Stomach (tissue), 9 donors: ENCODE measurements around the gene BSG. TPM values are rescaled to one million over a fixed set of nuclear protein-coding genes. Genes with fewer than 3 reads are reported as not detected.

Source experiments
- DNase-seq, 2 donors: peaks; one replicate each; pipeline versions ENCODE4 v3.0.0 to v3.0.0-alpha.2; 2013 to 2019
- H3K27ac ChIP-seq, 5 donors: fragments of 200-600 bp in 4 of 5; sonication (generic) in 4 of 5; one replicate each; pipeline ENCODE4 v1.5.1; 2013 to 2019; ENCODE audit warnings: mild to moderate bottlenecking in 1 of 5, moderate library complexity in 1 of 5
- H3K27me3 ChIP-seq, 3 donors: fragments of 200-600 bp; sonication (generic); one replicate each; pipeline ENCODE4 v1.5.1; 2017 to 2019; ENCODE audit warnings: mixed run types in 1 of 3
- H3K36me3 ChIP-seq, 4 donors: fragments of 200-600 bp; sonication (generic); 1 replicate in 3 of 4; 2 replicates in 1 of 4; pipeline ENCODE4 v1.5.1; 2016 to 2019
- H3K4me1 ChIP-seq, 4 donors: fragments of 200-600 bp; sonication (generic); one replicate each; pipeline ENCODE4 v1.5.1; 2016 to 2019
- H3K4me3 ChIP-seq, 4 donors: fragments of 200-600 bp; sonication (generic) in 3 of 4; one replicate each; pipeline ENCODE4 v1.5.1; 2016 to 2019; ENCODE audit warnings: mild to moderate bottlenecking in 1 of 4
- H3K9me3 ChIP-seq, 4 donors: fragments of 200-600 bp; sonication (generic); one replicate each; pipeline ENCODE4 v1.5.1; 2016 to 2019
- EP300 ChIP-seq: sonication (generic); formaldehyde crosslinking; IDR thresholded peaks from one replicate; pipeline ENCODE4 v1.6.1; 2017; ENCODE audit warnings: antibody characterized with exemption
- POLR2A ChIP-seq, 4 donors: fragments of 450-650 bp; IDR thresholded peaks; one replicate each; pipeline ENCODE4 v1.6.1; 2016; ENCODE audit warnings: antibody characterized with exemption in 4 of 4, control low read depth in 2 of 4, mild to moderate bottlenecking in 1 of 4, moderate library complexity in 1 of 4
- POLR2AphosphoS5 ChIP-seq, 3 donors: sonication (generic); formaldehyde crosslinking; IDR thresholded peaks; one replicate each; pipeline ENCODE4 v1.6.1; 2016; ENCODE audit warnings: antibody characterized with exemption in 3 of 3
- WGBS, 5 donors: extraction: QIAGEN DNeasy Blood & Tissue Kit in 3 of 5; methylation state at CpG; one replicate each; pipeline versions ENCODE4 v1.1.5 to v1.1.7; 2013 to 2018; 5-methylcytosine and 5-hydroxymethylcytosine counted together
- intact Hi-C: fragments of 100-400 bp; cut with DNase I; formaldehyde crosslinking; loops from one replicate; pipeline ENCODE4 v1.15.1; 2023; ENCODE audit warnings: low total_unique reads
- polyA plus RNA-seq, 3 donors: library from polyadenylated mRNA; stranded (reverse); fragments of 200-250 nt; gene quantifications; one replicate each; pipeline ENCODE4 v1.2.3, GENCODE V29; 2013
- total RNA-seq, 5 donors: library from RNA; depleted of rRNA; stranded (reverse); fragments of >200 nt; gene quantifications; one replicate each; pipeline versions ENCODE4 v1.1.0 to v1.2.3, GENCODE V29; 2014 to 2016
- TF ChIP-seq, protein P1 (sequence below), 7 experiments: fragments of 450-650 bp in 4 of 7; fragments of 200-600 bp in 3 of 7; sonication (generic) in 3 of 7; IDR thresholded peaks; one replicate each; pipeline ENCODE4 v1.5.1; 2016 to 2019; ENCODE audit warnings: antibody characterized with exemption in 7 of 7, control low read depth in 2 of 7, mild to moderate bottlenecking in 1 of 7
- donor health status: healthy with polysubstance abuse.
- donor health status: Bipolar disorder and iron deficiency.
- donor health status: healthy.

The BSG gene
- total and polyA plus RNA-seq, 8 donors, result 184 to 1,029 (median 331) TPM

GRCh38 chr19:589693-590395 lies 17.4 kb downstream of the BSG start, which contains the start of gene HCN2:
HCN2 (plus strand) TSS chr19:589881; CDS start chr19:589946, 65 bp downstream.
- Histone ChIP-seq H3K36me3 (no peaks in the 10 kb centered on the region), H3K4me3 (peak within 1 kb of the TSS in 3 of 4 donors; percentile 10 to 26 (median 22)), H3K27ac (no peak within 1 kb of the TSS), H3K27me3 (peaks cover 33 to 94% (median 49%) of the 10 kb centered on the region in 3 donors), H3K9me3 (no peaks in the 10 kb centered on the region), H3K4me1 (peaks cover 13 to 35% (median 31%) of the 10 kb centered on the region in 4 donors)
- 1 to 11% (median 1%) methylated on average over 16 to 118 of the region's 132 CpGs; no CpG with 5 or more reads in 1 of the 5 donors for WGBS, 5 donors
- DNase-seq, result no peak
- TF ChIP-seq POLR2AphosphoS5 (IDR thresholded peaks at IDR 0.05) (no peak), POLR2A (IDR thresholded peaks at IDR 0.05) (no peak)
- intact Hi-C loops, result no loop called here

GRCh38 chr19:590396-590745 lies 18.0 kb downstream of the BSG start:
- no peak for TF ChIP-seq POLR2AphosphoS5 (IDR thresholded peaks at IDR 0.05)
- TF ChIP-seq, protein P1, sequence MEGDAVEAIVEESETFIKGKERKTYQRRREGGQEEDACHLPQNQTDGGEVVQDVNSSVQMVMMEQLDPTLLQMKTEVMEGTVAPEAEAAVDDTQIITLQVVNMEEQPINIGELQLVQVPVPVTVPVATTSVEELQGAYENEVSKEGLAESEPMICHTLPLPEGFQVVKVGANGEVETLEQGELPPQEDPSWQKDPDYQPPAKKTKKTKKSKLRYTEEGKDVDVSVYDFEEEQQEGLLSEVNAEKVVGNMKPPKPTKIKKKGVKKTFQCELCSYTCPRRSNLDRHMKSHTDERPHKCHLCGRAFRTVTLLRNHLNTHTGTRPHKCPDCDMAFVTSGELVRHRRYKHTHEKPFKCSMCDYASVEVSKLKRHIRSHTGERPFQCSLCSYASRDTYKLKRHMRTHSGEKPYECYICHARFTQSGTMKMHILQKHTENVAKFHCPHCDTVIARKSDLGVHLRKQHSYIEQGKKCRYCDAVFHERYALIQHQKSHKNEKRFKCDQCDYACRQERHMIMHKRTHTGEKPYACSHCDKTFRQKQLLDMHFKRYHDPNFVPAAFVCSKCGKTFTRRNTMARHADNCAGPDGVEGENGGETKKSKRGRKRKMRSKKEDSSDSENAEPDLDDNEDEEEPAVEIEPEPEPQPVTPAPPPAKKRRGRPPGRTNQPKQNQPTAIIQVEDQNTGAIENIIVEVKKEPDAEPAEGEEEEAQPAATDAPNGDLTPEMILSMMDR (IDR thresholded peaks at IDR 0.05), result no peak
- TF ChIP-seq EP300, result no peak
- no peak for TF ChIP-seq POLR2A (IDR thresholded peaks at IDR 0.05)
- intact Hi-C loops, result no loop called here
- peaks cover 13 to 35% (median 31%) of the 10 kb centered on the region in 4 donors for H3K4me1 ChIP-seq
- peaks cover 33 to 94% (median 49%) of the 10 kb centered on the region in 3 donors for H3K27me3 ChIP-seq
- no peaks in the 10 kb centered on the region for H3K36me3 ChIP-seq
- peak overlapping the region in 2 of 4 donors; percentile 22 to 26 for H3K4me3 ChIP-seq
- H3K9me3 ChIP-seq, result no peaks in the 10 kb centered on the region
- WGBS, 5 donors, result 0 to 1% (median 1%) methylated on average over 4 to 50 of the region's 50 CpGs; no CpG with 5 or more reads in 1 of the 5 donors
- no peak overlapping the region for H3K27ac ChIP-seq
- DNase-seq, result peak in 1 of 2 donors; percentile 64

GRCh38 chr19:590750-591098 lies 18.3 kb downstream of the BSG start:
- Histone ChIP-seq H3K36me3 (no peaks in the 10 kb centered on the region), H3K4me1 (peaks cover 13 to 35% (median 31%) of the 10 kb centered on the region in 4 donors), H3K4me3 (peak overlapping the region in 2 of 4 donors; percentile 22 to 26), H3K27ac (no peak overlapping the region), H3K27me3 (peaks cover 33 to 94% (median 49%) of the 10 kb centered on the region in 3 donors), H3K9me3 (no peaks in the 10 kb centered on the region)
- intact Hi-C loops, result no loop called here
- WGBS, 5 donors, result 5 to 10% (median 6%) methylated on average over 8 to 41 of the region's 41 CpGs
- TF ChIP-seq POLR2A (IDR thresholded peaks at IDR 0.05) (no peak), EP300 (no peak), POLR2AphosphoS5 (IDR thresholded peaks at IDR 0.05) (no peak)
- TF ChIP-seq, protein P1 (IDR thresholded peaks at IDR 0.05), result no peak
- DNase-seq, result no peak

DNA sequence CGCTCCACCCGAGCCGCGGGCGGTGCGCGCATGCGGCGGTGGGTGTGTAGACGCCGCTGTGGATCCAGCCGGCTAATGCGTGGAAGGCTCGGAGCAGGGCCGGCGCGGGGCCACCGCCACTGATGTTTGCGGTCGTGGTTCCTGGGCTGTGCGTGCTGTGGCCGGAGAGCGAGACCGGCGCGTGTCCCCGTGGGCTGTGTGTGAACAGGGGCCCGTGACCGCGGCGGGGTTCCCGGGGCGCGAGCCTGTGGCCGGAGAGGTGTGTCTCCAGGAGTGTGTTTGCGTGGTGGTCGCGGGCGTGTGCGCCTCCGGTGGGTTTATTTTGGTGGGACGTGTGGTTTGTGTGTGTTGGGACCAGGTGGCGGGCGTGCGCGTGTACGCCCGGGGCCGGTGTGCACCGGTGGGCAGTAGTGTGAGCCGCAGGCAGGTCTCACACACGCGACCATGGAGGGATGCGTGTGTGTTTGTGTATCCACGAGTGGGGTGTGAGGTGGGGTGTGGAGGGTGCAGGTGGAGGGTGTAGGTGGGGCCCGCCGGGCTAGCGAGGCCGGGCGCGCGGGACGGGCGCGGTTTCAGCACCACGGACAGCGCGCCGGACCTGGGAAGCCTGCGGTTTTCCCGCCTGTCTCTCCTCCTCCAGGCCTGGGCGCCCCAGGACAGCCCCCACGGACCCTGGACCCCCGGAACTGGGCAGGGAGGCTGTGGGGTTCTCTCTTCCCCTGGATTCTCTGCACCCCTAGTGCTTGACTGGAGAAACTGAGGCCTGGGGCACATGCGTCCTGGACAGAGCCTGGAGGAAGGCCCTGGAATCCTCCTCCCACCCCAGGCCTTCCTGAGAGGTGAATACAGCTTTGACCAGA lies 18.9 kb downstream of the BSG start:
- DNase-seq, result peak in 1 of 2 donors; percentile 79
- Histone ChIP-seq H3K27ac (no peak overlapping the region), H3K36me3 (no peaks in the 10 kb centered on the region), H3K4me3 (no peak overlapping the region), H3K27me3 (peaks cover 33 to 92% (median 49%) of the 10 kb centered on the region in 3 donors), H3K4me1 (peaks cover 13 to 35% (median 31%) of the 10 kb centered on the region in 4 donors), H3K9me3 (no peaks in the 10 kb centered on the region)
- intact Hi-C loops, result no loop called here
- TF ChIP-seq POLR2AphosphoS5 (IDR thresholded peaks at IDR 0.05), result no peak
- TF ChIP-seq POLR2A (IDR thresholded peaks at IDR 0.05), result no peak
- no peak for TF ChIP-seq EP300
- 33 to 38% (median 36%) methylated on average over 16 to 75 of the region's 75 CpGs for WGBS, 5 donors

GRCh38 chr19:592101-592500 lies 19.7 kb downstream of the BSG start:
- no peak for DNase-seq
- H3K27me3 ChIP-seq, result peaks cover 33 to 93% (median 49%) of the 10 kb centered on the region in 3 donors

More at GRCh38 chr19:592101-592500, 19.7 kb downstream of the BSG start:
- H3K4me3 ChIP-seq, result no peak overlapping the region
- WGBS, 5 donors, result 78 to 81% (median 81%) methylated on average over 12 to 19 of the region's 19 CpGs
- TF ChIP-seq EP300, result no peak
- no peaks in the 10 kb centered on the region for H3K36me3 ChIP-seq
- H3K9me3 ChIP-seq, result no peaks in the 10 kb centered on the region
- intact Hi-C loops, result no loop called here
- no peak overlapping the region for H3K27ac ChIP-seq
- H3K4me1 ChIP-seq, result peaks cover 13 to 35% (median 31%) of the 10 kb centered on the region in 4 donors
